Activated naive CD4-positive, alpha-beta T cell treated with anti-CD3 and anti-CD28 coated beads, Interleukin-2, amount 10 ng/mL, durations not matched to agents 7 days and 5 days (primary cell): Measurements from ENCODE around the gene GPER1.
"Not testable (repeated sequence)": the region's sequence is repeated elsewhere in the genome, so short reads cannot be mapped to it uniquely, and the experiment has no call there.

ENCODE experiments used
- CTCF ChIA-PET: fragments of 350-600 bp; sonication (Branson Sonifier 250); formaldehyde crosslinking; loops from one replicate; lab custom pipeline; 2021; ENCODE audit warnings: antibody characterized with exemption; lab: Charles Lee
- DNase-seq: peaks from one replicate; pipeline ENCODE4 v3.0.0-alpha.2; 2020
- H3K27ac Mint-ChIP-seq: one replicate; pipeline ENCODE4 v1.8.0; 2021; ENCODE audit warnings: mild to moderate bottlenecking, moderate library complexity, mixed read lengths
- H3K27me3 Mint-ChIP-seq: one replicate; pipeline ENCODE4 v1.8.0; 2021; ENCODE audit warnings: mild to moderate bottlenecking, mixed read lengths
- H3K36me3 Mint-ChIP-seq: one replicate; pipeline ENCODE4 v1.8.0; 2021; ENCODE audit warnings: mixed read lengths
- H3K4me1 Mint-ChIP-seq: one replicate; pipeline ENCODE4 v1.8.0; 2021; ENCODE audit warnings: mixed read lengths
- H3K4me3 Mint-ChIP-seq: one replicate; pipeline ENCODE4 v1.8.0; 2021; ENCODE audit warnings: mild to moderate bottlenecking, moderate library complexity, mixed read lengths
- H3K9me3 Mint-ChIP-seq: one replicate; pipeline ENCODE4 v1.8.0; 2021; ENCODE audit warnings: mixed read lengths

GPER1 gene

DNA sequence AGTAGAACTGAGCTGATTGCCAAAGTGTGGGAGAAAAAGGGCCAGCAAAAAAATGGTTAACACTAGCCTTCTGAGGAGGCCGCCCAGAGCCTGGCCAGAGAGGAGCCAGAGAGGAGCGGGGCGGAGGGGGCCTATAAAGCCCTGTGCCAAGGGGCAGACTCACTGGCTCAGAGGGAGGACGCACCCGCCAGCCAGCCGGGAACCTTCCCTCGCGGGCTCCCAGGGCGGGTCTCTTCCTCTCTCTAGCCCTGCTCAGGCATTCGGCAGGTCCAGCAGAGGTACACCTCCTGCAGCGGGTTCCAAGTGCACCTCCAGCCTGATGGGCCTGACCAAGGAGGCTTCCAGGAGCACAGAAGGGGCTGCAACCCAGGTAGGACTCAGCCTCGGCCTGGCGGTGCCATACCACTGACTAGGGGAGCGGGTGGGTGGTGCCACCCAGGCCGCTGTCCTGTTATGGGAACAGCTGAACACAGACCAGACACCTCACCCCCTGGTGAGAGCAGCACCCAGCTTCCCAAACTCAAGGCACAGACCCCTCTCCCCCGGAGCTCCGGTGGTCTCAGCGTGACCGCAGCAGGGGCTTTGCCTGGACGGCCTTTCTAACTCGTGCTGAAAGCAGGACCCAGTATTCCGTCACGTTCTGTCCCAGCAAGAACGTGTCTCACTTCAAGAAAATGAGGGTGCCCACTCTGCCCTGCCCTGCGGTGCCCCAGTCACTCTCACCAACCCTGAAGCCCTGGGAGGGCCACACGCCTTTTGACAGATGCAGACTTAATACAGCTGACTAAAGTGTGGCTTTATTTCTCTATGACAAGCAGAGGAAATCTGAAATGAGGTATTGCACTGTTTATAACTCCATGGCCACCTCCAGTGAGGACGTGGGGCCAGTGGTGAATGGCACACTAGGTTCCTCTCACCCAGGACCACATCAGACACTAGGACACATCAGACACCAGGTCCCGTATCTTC, at the start of gene GPER1:
TSS of gene GPER1 (plus strand) at position 162 of the 969 bp plus-strand sequence. CDS start 3,616 bp downstream, outside the sequence.
- H3K27me3 Mint-ChIP-seq, result peaks cover 5% of the 10 kb centered on the region
- peak within 1 kb of the TSS; percentile 64 for H3K4me3 Mint-ChIP-seq
- no peaks in the 10 kb centered on the region for H3K36me3 Mint-ChIP-seq
- DNase-seq, result no peak
- CTCF ChIA-PET, result interaction anchor here (1.0 to 2.0 kb wide), 3 partner anchors 82 to 94 kb away, joined by 3 to 7 read pairs (median 5); no protein-coding TSS in a partner anchor
- no peaks in the 10 kb centered on the region for H3K9me3 Mint-ChIP-seq
- no peak within 1 kb of the TSS for H3K27ac Mint-ChIP-seq
- peaks cover 13% of the 10 kb centered on the region for H3K4me1 Mint-ChIP-seq

DNA sequence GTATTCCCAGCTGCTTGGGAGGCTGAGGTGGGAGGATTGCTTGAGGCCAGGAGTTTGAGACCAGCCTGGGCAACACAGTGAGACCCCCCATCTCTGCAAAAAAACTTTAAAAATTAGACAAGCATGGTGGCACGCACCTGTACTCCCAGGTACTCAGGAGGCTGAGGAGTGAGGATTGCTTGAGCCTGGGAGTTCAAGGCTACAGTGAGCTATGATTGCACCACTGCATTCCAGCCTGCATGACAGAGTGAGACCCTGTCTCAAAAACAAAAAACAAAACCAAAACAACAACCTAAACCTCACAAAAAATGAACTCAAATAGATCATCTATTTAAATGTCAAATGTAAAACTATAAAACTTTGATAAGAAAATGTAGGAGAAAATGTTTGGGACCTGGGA, 47.7 kb upstream of the GPER1 start:
- not testable (repeated sequence) for H3K4me3 Mint-ChIP-seq, H3K9me3 Mint-ChIP-seq, H3K27ac Mint-ChIP-seq, H3K27me3 Mint-ChIP-seq, H3K36me3 Mint-ChIP-seq, DNase-seq
- peaks cover 27% of the 10 kb centered on the region for H3K4me1 Mint-ChIP-seq
- CTCF ChIA-PET, result interaction anchor here (0.7 kb wide), 1 partner anchor 144 kb away, joined by 3 read pairs; no protein-coding TSS in a partner anchor

GRCh38 chr7:1040790-1041189, 47.1 kb upstream of the GPER1 start:
- no peak for DNase-seq

GRCh38 chr7:1041551-1042491, 46.1 kb upstream of the GPER1 start:
- Mint-ChIP-seq H3K27ac (no peak overlapping the region), H3K4me1 (peaks cover 43% of the 10 kb centered on the region), H3K27me3 (no peaks in the 10 kb centered on the region), H3K4me3 (no peak overlapping the region), H3K9me3 (no peaks in the 10 kb centered on the region), H3K36me3 (no peaks in the 10 kb centered on the region)
- CTCF ChIA-PET, result interaction anchor here (1.0 to 5.2 kb wide), 2 partner anchors 21 to 48 kb away, joined by 3 to 43 read pairs; no protein-coding TSS in a partner anchor
- DNase-seq, result no peak

More at GRCh38 chr7:1040790-1041189, 47.1 kb upstream of the GPER1 start:
- H3K4me1 Mint-ChIP-seq, result peaks cover 32% of the 10 kb centered on the region
- peaks cover 1% of the 10 kb centered on the region for H3K36me3 Mint-ChIP-seq
- no peak overlapping the region for H3K27ac Mint-ChIP-seq
- H3K9me3 Mint-ChIP-seq, result no peaks in the 10 kb centered on the region
- no peak overlapping the region for H3K4me3 Mint-ChIP-seq
- CTCF ChIA-PET, result interaction anchor here (5.2 kb wide), 1 partner anchor 47 kb away, joined by 43 read pairs; no protein-coding TSS in a partner anchor
- H3K27me3 Mint-ChIP-seq, result no peaks in the 10 kb centered on the region

DNA sequence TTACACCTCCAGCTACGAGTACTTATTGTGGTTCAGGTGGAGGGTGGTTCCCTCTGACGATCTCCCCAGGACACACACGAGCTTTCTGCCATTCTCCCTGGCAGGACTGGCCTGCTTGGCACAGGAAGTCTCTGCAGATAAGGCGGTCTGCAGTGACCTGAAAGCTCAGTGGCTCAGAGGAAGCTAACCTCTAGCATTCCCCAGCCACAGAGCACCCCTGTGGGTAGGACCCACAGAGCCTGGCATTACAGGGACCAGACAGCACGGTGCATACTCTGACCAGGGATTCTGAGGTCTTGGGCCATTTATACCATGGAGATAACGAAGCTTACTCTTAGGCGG, 45.5 kb upstream of the GPER1 start:
- CTCF ChIA-PET, result interaction anchor here (1.0 to 5.2 kb wide), 2 partner anchors 22 to 49 kb away, joined by 3 to 43 read pairs; no protein-coding TSS in a partner anchor
- Mint-ChIP-seq H3K4me3 (no peak overlapping the region), H3K27me3 (no peaks in the 10 kb centered on the region), H3K4me1 (peaks cover 49% of the 10 kb centered on the region), H3K27ac (peak overlapping the region; percentile 45), H3K36me3 (no peaks in the 10 kb centered on the region), H3K9me3 (no peaks in the 10 kb centered on the region)
- DNase-seq, result no peak

- Mint-ChIP-seq H3K4me3 (peak overlapping the region; percentile 68), H3K27ac (peak overlapping the region; percentile 86), H3K4me1 (peaks cover 61% of the 10 kb centered on the region), H3K36me3 (no peaks in the 10 kb centered on the region), H3K27me3 (no peaks in the 10 kb centered on the region), H3K9me3 (no peaks in the 10 kb centered on the region)
- DNase-seq, result no peak
- CTCF ChIA-PET, result interaction anchor here (1.4 to 5.2 kb wide), 5 partner anchors 10 to 50 kb away, joined by 5 to 43 read pairs (median 11); no protein-coding TSS in a partner anchor
Measured at GRCh38 chr7:1043552-1044188, 44.2 kb upstream of the GPER1 start.

DNA sequence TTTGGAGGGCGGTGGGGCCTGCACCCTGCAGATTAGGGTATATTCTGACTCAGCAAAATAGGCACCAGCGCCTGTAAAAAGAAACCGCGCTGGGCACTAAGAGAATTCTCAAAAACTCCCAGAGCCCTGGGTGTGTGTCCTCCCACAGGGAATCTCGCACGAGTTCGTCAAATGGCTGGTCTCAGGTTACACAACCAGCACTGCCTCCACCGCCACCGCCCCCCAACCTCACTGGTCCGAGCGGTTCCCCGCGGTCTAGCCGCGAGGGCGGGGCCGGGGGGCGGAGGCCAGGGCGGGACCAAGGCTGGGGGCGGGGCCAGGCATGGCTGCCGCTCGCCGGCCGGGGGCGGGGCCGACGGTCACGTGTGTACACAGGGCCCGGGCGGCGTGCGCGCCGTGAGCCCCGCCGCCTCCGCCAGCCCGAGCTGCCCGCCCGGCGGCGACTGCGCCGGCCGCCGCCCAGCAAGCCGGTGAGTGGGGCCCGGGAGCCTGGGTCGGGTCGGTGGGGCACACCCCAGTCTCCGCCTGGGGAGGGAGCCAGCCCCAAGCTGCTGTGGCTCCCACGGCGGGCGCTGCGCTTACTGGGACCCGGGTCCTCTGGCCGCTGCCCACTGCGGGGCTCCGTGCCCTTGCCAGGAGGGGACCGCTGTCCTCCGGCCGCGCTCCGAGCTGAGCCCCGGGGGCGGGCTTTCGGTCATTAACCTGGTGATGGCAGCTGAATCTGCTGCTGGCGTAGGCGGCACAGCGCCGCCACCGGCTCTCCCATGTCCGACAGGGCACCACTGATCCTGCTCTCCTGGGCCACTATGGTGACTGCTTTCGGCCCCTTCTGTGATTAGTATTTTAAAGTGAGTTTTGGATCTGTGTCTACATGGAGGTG, 43.5 kb upstream of the GPER1 start, which contains the start of gene GPR146:
TSS of gene GPR146 (plus strand) at position 358 of the 880 bp plus-strand sequence. CDS start 12,970 bp downstream, outside the sequence.
- Mint-ChIP-seq H3K36me3 (no peaks in the 10 kb centered on the region), H3K27me3 (no peaks in the 10 kb centered on the region), H3K27ac (peak within 1 kb of the TSS; percentile 86), H3K4me3 (peak within 1 kb of the TSS; percentile 84), H3K4me1 (peaks cover 69% of the 10 kb centered on the region), H3K9me3 (no peaks in the 10 kb centered on the region)
- CTCF ChIA-PET, result interaction anchor here (0.6 to 5.2 kb wide), 11 partner anchors 9 to 132 kb away, joined by 3 to 43 read pairs (median 4); no protein-coding TSS in a partner anchor
- peak; percentile 93 for DNase-seq

DNA sequence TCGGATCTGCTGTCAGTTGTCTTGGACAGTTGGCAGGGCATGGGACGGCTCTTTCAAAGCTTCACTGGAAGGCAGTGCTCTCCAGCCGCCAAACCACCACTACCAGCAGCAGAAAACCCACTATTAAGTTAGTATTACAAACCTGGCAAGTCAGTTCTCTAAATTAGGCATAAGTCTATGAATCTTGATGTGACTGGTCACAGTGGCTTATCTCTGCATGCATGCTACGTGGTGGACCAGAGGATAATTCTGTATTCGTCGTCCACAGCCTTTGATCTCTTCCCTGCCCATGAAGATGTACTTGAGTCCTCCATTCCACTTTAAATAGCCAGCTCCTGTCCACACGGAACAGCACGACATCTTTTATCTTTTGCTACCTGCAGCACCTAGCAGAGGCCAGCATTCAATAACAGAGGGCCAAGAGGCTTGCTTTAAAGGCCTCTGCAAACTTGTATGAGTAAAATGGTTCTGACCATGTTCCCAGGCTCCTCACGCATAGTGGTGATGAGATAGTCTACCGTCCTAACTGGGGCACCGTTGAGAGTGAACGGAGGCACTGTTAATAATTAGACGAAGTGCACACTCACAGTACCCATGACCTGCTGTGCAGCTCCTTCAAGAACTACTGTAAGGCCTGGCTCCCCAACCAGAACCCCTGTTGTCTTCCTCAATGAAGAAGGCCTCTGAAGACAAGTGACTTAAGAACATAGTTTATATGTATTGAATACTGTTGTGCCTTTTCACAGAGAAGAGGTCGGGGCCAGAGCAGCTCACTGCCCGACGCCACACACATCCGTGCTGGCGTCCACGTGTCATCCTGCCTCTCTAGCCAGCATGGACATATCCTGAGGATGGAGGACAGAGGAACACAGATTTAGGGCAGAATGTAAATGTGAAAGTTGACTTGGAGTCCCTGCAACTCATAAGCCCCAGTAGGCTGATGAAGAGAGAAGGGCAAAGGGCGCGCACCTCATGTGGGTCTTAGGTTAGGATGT, 42.5 kb upstream of the GPER1 start:
- peaks cover 75% of the 10 kb centered on the region for H3K4me1 Mint-ChIP-seq
- H3K36me3 Mint-ChIP-seq, result no peaks in the 10 kb centered on the region
- CTCF ChIA-PET, result interaction anchor here (0.8 to 5.2 kb wide), 10 partner anchors 8 to 131 kb away, joined by 3 to 43 read pairs (median 4); no protein-coding TSS in a partner anchor
- H3K27ac Mint-ChIP-seq, result peak overlapping the region; percentile 50
- H3K9me3 Mint-ChIP-seq, result no peaks in the 10 kb centered on the region
- no peak for DNase-seq
- no peaks in the 10 kb centered on the region for H3K27me3 Mint-ChIP-seq
- H3K4me3 Mint-ChIP-seq, result peak overlapping the region; percentile 84

DNA sequence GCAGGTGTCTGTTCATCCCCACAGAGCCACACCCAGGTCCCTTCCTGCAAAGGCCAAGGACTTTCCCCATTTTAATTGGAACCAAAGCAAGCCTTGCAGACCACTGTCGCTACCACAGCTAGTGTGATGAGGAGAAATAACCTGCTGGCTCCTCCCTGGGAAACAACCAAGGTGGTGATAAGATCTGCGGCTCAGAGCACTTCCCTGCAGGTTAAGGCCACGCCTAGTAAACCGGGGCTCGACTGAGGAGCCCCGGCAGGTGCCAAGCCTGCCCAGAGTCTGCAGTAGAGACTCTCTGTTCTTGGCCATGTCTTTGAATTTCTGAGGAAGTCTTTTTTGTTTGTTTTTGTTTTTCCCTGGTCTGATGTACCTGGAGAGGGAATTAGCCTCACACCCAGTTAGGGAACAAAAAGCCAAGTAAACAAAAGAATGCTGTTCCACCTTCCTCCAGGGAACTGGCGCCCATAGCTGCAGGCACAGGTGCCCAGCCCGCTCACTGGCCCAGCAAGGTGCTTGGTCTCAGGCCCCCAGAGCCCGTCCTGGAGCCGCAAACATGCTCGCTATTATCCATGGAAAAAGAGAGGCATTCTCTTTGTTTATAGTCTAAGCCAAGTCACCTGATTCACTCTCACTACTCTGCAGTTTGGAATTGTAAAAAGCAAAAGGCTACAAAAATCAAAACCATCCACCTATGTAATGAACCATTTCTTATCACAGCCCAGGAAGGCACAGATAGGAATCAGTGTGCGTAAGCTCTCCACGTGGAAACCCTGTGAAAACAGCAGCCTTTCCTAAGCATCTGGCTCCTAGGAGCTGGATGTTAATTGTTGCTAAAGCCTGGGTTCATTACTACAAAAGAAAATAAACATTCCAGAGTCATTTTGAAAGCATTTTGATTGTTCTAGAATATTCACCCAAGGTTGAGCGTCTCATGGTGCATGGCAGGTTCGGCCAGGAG, 40.9 kb upstream of the GPER1 start:
- peaks cover 1% of the 10 kb centered on the region for H3K36me3 Mint-ChIP-seq
- no peaks in the 10 kb centered on the region for H3K27me3 Mint-ChIP-seq
- CTCF ChIA-PET, result interaction anchor here (0.6 to 2.6 kb wide), 5 partner anchors 19 to 90 kb away, joined by 3 to 12 read pairs (median 5); no protein-coding TSS in a partner anchor
- H3K4me3 Mint-ChIP-seq, result peak overlapping the region; percentile 84
- no peaks in the 10 kb centered on the region for H3K9me3 Mint-ChIP-seq
- H3K27ac Mint-ChIP-seq, result peak overlapping the region; percentile 64
- peaks cover 73% of the 10 kb centered on the region for H3K4me1 Mint-ChIP-seq
- peak; percentile 76 for DNase-seq

GRCh38 chr7:1049006-1049741, 38.7 kb upstream of the GPER1 start:
- H3K4me1 Mint-ChIP-seq, result peaks cover 60% of the 10 kb centered on the region
- H3K9me3 Mint-ChIP-seq, result no peaks in the 10 kb centered on the region
- H3K36me3 Mint-ChIP-seq, result peaks cover 2% of the 10 kb centered on the region
- H3K27me3 Mint-ChIP-seq, result no peaks in the 10 kb centered on the region
- no peak overlapping the region for H3K27ac Mint-ChIP-seq
- CTCF ChIA-PET, result interaction anchor here (1.3 to 2.6 kb wide), 2 partner anchors 9 to 55 kb away, joined by 3 to 12 read pairs; no protein-coding TSS in a partner anchor
- no peak overlapping the region for H3K4me3 Mint-ChIP-seq
- DNase-seq, result no peak
